ENCODE measurements around the gene SMIM38.

Gene SMIM38

DNA sequence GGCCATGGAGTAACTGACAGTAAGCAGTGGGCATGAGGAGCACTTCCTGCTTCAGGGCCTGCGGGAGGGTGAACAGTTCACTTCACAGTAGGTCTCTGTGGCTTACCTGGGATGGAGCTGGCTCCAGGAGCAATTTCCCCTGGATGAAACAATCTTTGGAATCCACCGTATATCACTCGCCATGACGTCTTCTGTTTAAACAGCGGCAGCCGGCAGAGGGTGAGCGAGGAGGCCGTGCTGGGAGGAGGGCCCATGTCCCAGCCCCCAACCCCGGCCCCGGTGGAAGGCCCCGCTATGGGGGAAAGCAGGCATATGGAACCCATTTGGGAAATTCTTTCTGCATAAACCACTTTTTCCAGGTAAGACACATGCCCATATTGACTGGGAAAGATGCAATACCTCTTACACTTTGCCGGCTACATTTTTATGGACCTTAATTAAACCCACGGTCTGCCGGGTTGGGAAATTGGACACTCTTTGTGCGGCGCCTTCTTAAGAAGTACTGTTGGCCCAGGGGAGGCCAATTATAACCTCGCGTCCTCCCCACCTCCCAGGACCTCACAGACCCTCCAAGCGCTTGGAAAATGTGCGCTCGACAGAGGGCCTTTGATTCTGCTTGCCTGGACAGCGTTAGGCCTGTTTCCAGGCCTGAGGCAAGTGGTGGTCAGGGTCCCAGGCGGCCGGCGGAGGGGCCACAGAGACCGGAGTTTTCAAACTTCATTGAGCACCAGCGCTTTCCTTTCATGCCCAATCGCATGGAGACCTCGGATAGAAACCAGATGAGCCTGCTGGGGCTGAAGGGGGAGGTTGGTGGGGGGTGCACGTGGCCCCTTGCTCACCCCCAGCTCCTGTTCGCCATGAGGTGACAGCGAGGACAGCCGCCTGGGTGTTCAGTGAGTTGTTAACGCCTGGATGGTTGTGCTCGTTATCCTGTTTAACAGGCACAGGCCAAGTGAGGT is 40.4 kb downstream of the SMIM38 start:
- TF ChIP-seq, protein P1, sequence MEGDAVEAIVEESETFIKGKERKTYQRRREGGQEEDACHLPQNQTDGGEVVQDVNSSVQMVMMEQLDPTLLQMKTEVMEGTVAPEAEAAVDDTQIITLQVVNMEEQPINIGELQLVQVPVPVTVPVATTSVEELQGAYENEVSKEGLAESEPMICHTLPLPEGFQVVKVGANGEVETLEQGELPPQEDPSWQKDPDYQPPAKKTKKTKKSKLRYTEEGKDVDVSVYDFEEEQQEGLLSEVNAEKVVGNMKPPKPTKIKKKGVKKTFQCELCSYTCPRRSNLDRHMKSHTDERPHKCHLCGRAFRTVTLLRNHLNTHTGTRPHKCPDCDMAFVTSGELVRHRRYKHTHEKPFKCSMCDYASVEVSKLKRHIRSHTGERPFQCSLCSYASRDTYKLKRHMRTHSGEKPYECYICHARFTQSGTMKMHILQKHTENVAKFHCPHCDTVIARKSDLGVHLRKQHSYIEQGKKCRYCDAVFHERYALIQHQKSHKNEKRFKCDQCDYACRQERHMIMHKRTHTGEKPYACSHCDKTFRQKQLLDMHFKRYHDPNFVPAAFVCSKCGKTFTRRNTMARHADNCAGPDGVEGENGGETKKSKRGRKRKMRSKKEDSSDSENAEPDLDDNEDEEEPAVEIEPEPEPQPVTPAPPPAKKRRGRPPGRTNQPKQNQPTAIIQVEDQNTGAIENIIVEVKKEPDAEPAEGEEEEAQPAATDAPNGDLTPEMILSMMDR (IDR thresholded peaks at IDR 0.05), result no peak
- no peak overlapping the region for H3K27ac ChIP-seq
- no peaks in the 10 kb centered on the region for H3K4me1 ChIP-seq (ENCODE audit: control insufficient read depth in 1 of 2, insufficient read depth in 1 of 2, low read depth in 1 of 2, low read length in 1 of 2)
- H3K9me3 ChIP-seq, result no peaks in the 10 kb centered on the region
- no peaks in the 10 kb centered on the region for H3K27me3 ChIP-seq
- no peaks in the 10 kb centered on the region for H3K36me3 ChIP-seq
- no peak overlapping the region for H3K4me3 ChIP-seq (ENCODE audit: low read depth in 1 of 2, low read length in 1 of 2)

- no peaks in the 10 kb centered on the region for H3K9me3 ChIP-seq
- TF ChIP-seq, protein P1 (IDR thresholded peaks at IDR 0.05), result no peak
- no peak overlapping the region for H3K27ac ChIP-seq
- no peak overlapping the region for H3K4me3 ChIP-seq (ENCODE audit: low read depth in 1 of 2, low read length in 1 of 2)
- H3K27me3 ChIP-seq, result no peaks in the 10 kb centered on the region
- H3K36me3 ChIP-seq, result no peaks in the 10 kb centered on the region
- H3K4me1 ChIP-seq (ENCODE audit: control insufficient read depth in 1 of 2, insufficient read depth in 1 of 2, low read depth in 1 of 2, low read length in 1 of 2), result no peaks in the 10 kb centered on the region
Measured at GRCh38 chr11:69196783-69197169, 41.0 kb downstream of the SMIM38 start.

- no peaks in the 10 kb centered on the region for H3K36me3 ChIP-seq
- no peak overlapping the region for H3K27ac ChIP-seq
- H3K9me3 ChIP-seq, result no peaks in the 10 kb centered on the region
- no peaks in the 10 kb centered on the region for H3K4me1 ChIP-seq (ENCODE audit: control insufficient read depth in 1 of 2, insufficient read depth in 1 of 2, low read depth in 1 of 2, low read length in 1 of 2)
- no peaks in the 10 kb centered on the region for H3K27me3 ChIP-seq
- TF ChIP-seq, protein P1 (IDR thresholded peaks at IDR 0.05), result no peak
- no peak overlapping the region for H3K4me3 ChIP-seq (ENCODE audit: low read depth in 1 of 2, low read length in 1 of 2)
Measured at GRCh38 chr11:69198891-69199582, 43.3 kb downstream of the SMIM38 start.

DNA sequence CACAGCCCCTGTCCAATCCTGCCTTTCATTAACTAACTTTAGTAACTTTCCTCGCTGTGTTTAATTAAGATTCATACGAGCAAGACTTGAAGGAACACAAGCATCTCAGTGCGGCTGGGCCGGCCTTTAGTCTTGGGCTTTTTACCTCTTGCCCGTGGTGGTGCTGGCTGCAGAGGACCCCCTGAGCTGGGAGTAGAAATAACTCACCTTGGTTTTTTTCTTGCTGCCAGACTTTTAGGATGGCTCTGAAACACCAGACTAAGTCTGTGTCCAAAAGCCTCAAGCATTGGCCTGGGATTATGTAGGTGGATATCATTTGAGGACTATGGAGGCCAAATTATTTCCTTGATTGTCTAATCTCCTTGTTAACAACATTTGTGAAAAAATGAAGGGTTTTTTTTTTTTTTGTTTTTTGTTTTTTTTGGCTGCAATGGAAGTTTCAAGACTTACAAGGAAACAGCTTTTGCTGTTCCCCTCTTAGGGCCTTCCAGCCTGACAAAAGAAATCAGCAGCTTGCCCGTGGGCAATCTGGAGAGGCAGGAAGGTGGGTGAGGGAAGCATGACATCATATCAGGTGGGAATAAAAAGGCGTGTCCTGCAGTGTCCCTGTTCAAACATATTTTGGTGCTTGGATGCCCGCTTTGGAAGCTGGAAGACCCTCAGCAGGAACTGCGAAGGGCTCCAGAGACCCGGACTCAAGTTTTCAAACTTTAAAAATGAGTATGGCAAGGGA is 44.0 kb downstream of the SMIM38 start:
- Histone ChIP-seq H3K27me3 (no peaks in the 10 kb centered on the region), H3K36me3 (no peaks in the 10 kb centered on the region), H3K4me1 (ENCODE audit: control insufficient read depth in 1 of 2, insufficient read depth in 1 of 2, low read depth in 1 of 2, low read length in 1 of 2) (no peaks in the 10 kb centered on the region), H3K9me3 (no peaks in the 10 kb centered on the region), H3K4me3 (ENCODE audit: low read depth in 1 of 2, low read length in 1 of 2) (no peak overlapping the region), H3K27ac (no peak overlapping the region)
- TF ChIP-seq, protein P1 (IDR thresholded peaks at IDR 0.05), result no peak

- Histone ChIP-seq H3K27me3 (no peaks in the 10 kb centered on the region), H3K36me3 (no peaks in the 10 kb centered on the region), H3K4me1 (ENCODE audit: control insufficient read depth in 1 of 2, insufficient read depth in 1 of 2, low read depth in 1 of 2, low read length in 1 of 2) (no peaks in the 10 kb centered on the region), H3K9me3 (no peaks in the 10 kb centered on the region), H3K4me3 (ENCODE audit: low read depth in 1 of 2, low read length in 1 of 2) (no peak overlapping the region), H3K27ac (no peak overlapping the region)
- TF ChIP-seq, protein P1 (IDR thresholded peaks at IDR 0.05), result no peak
Measured at GRCh38 chr11:69200331-69201065, 44.8 kb downstream of the SMIM38 start.
